ENCODE data around the gene APAF1.

GRCh38 chr12:98767248-98767647, 122.2 kb downstream of the APAF1 start:
- no peak for TF ChIP-seq CTCF (conservative IDR thresholded peaks at IDR 0.05; ENCODE audit: low read depth, low read length)
- no peak for TF ChIP-seq EZH2 (IDR thresholded peaks at IDR 0.05; ENCODE audit: low read length, unreplicated experiment)
- TF ChIP-seq EZH2phosphoT487 (IDR thresholded peaks at IDR 0.05; ENCODE audit: borderline replicate concordance, low read length), result no peak
